Astrocyte (in vitro differentiated cells and primary cell): Measurements from ENCODE around the gene OR52M1. TPM values are rescaled to one million over a fixed set of nuclear protein-coding genes. Genes with fewer than 3 reads are reported as not detected.

Source experiments
- DNase-seq: peaks from one replicate; pipeline ENCODE4 v3.0.0-alpha.2; 2010; ENCODE audit warnings: low read depth
- FAIRE-seq: peaks from 2 replicates; lab custom pipeline; 2011; peaks lifted over from hg19 to GRCh38; lab: Jason Lieb, UNC
- H2AFZ ChIP-seq: 2 replicates; pipeline ENCODE4 v1.6.0; 2012; ENCODE audit warnings: low read depth, low read length, inconsistent platforms
- H3K27ac ChIP-seq: 2 replicates; pipeline ENCODE4 v1.5.1; 2011; ENCODE audit warnings: low read depth, low read length, inconsistent platforms
- H3K27me3 ChIP-seq: 2 replicates; pipeline ENCODE4 v1.6.0; 2011; ENCODE audit warnings: low read length, inconsistent platforms; ENCODE audit not compliant: insufficient read depth
- H3K36me3 ChIP-seq: 2 replicates; pipeline ENCODE4 v1.5.1; 2011; ENCODE audit warnings: low read length, inconsistent platforms; ENCODE audit not compliant: insufficient read depth
- H3K4me1 ChIP-seq: 2 replicates; pipeline ENCODE4 v1.5.1; 2011; ENCODE audit warnings: low read length, inconsistent platforms; ENCODE audit not compliant: insufficient read depth
- H3K4me2 ChIP-seq: 2 replicates; pipeline ENCODE4 v1.6.0; 2012; ENCODE audit warnings: low read length, inconsistent platforms
- H3K4me3 ChIP-seq: 2 replicates; pipeline ENCODE4 v1.5.1; 2011; ENCODE audit warnings: low read depth, mild to moderate bottlenecking, low read length, inconsistent platforms; ENCODE audit not compliant: insufficient read depth
- H3K79me2 ChIP-seq: 2 replicates; pipeline ENCODE4 v1.6.0; 2012; ENCODE audit warnings: mild to moderate bottlenecking, low read length, inconsistent platforms; ENCODE audit not compliant: insufficient read depth
- H3K9ac ChIP-seq: 2 replicates; pipeline ENCODE4 v1.6.0; 2012; ENCODE audit warnings: mild to moderate bottlenecking, low read length, inconsistent platforms
- H3K9me3 ChIP-seq: 2 replicates; pipeline ENCODE4 v1.5.1; 2012; ENCODE audit warnings: low read depth, mild to moderate bottlenecking, low read length, inconsistent platforms; ENCODE audit not compliant: insufficient read depth
- H4K20me1 ChIP-seq: 2 replicates; pipeline ENCODE4 v1.6.0; 2012; ENCODE audit warnings: low read length, inconsistent platforms; ENCODE audit not compliant: insufficient read depth
- H3K27ac Mint-ChIP-seq: one replicate; pipeline ENCODE4 v1.8.0; 2021; ENCODE audit warnings: mild to moderate bottlenecking, mixed read lengths; ENCODE audit not compliant: unreplicated experiment
- H3K27me3 Mint-ChIP-seq: one replicate; pipeline ENCODE4 v1.8.0; 2021; ENCODE audit warnings: low read depth, mixed read lengths; ENCODE audit not compliant: unreplicated experiment
- H3K36me3 Mint-ChIP-seq: one replicate; pipeline ENCODE4 v1.8.0; 2021; ENCODE audit warnings: low read depth, mixed read lengths; ENCODE audit not compliant: unreplicated experiment
- H3K4me1 Mint-ChIP-seq: one replicate; pipeline ENCODE4 v1.8.0; 2021; ENCODE audit warnings: low read depth, mixed read lengths; ENCODE audit not compliant: unreplicated experiment
- H3K4me3 Mint-ChIP-seq: one replicate; pipeline ENCODE4 v1.8.0; 2021; ENCODE audit warnings: mild to moderate bottlenecking, moderate library complexity, mixed read lengths; ENCODE audit not compliant: unreplicated experiment
- H3K9me3 Mint-ChIP-seq: one replicate; pipeline ENCODE4 v1.8.0; 2021; ENCODE audit warnings: mild to moderate bottlenecking, mixed read lengths; ENCODE audit not compliant: unreplicated experiment
- EZH2 ChIP-seq: IDR thresholded peaks from 2 replicates; pipeline ENCODE4 v1.6.1; 2012; ENCODE audit warnings: mild to moderate bottlenecking, low read length, inconsistent platforms; ENCODE audit not compliant: insufficient read depth
- total RNA-seq: library from RNA; stranded (reverse); gene quantifications from 2 replicates; pipeline ENCODE4 v1.2.1, GENCODE V29; 2021
- TF ChIP-seq, protein P1 (sequence below): IDR thresholded peaks from 2 replicates; pipeline ENCODE4 v1.5.1; 2011; ENCODE audit warnings: low read depth, mild to moderate bottlenecking, inconsistent platforms, low read length, moderate library complexity; ENCODE audit not compliant: insufficient read depth

OR52M1 gene
- total RNA-seq, 1 donor from 2014 or later = not detected

DNA sequence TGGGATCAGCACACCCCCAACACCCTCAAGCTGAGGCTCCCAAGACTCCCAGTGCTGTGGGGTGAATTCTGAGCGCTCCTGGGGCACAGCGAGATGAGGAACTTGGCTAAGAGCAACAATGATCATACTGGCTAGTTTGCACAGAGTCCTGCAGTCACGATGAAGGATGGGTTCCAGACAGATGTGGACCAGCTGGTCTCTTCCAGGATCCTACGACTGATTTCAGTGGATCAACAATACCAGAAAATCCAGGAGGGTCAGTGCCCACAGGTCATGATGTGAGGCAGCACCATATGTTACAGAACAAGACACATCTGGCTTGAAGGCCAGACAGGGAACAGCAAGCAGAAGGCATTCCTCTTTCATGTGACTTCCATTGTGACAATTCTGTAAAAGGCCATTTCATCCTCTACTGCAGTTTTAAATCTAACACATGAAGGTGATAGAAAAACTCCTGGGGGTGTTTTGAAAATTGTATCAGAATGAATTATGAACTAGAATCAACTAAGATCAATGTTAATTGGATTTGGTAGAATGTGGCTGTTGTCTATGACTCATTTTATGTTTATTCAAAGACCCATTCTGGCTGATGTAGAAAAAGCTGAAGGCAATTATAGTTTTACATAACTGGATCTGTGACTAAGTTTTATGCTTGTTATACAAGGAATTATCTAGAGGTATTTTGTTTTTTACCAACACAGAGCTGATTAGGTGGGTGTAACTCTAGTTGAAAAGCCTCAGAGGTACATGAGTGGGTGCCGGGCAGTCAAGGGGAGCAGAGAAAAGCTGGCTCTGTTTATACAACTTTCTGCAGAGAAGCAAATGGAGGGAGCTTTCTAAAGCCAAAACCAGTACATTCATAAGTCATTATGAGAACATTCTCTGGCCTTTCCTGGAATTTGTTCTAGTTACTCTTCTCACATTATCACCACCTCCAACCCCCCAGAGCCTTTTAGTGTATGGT lies 33.4 kb upstream of the OR52M1 start:
- H3K36me3 ChIP-seq = no peaks in the 10 kb centered on the region
- Mint-ChIP-seq H3K27me3 (peaks cover 7% of the 10 kb centered on the region), H3K27ac (no peak overlapping the region), H3K4me1 (no peaks in the 10 kb centered on the region), H3K36me3 (no peaks in the 10 kb centered on the region), H3K4me3 (no peak overlapping the region), H3K9me3 (peaks cover 2% of the 10 kb centered on the region)
- H3K27ac ChIP-seq = no peak overlapping the region
- peaks cover 4% of the 10 kb centered on the region for H3K9me3 ChIP-seq
- no peaks in the 10 kb centered on the region for H3K79me2 ChIP-seq
- H3K27me3 ChIP-seq = no peaks in the 10 kb centered on the region
- TF ChIP-seq EZH2 = no peak
- TF ChIP-seq, protein P1, sequence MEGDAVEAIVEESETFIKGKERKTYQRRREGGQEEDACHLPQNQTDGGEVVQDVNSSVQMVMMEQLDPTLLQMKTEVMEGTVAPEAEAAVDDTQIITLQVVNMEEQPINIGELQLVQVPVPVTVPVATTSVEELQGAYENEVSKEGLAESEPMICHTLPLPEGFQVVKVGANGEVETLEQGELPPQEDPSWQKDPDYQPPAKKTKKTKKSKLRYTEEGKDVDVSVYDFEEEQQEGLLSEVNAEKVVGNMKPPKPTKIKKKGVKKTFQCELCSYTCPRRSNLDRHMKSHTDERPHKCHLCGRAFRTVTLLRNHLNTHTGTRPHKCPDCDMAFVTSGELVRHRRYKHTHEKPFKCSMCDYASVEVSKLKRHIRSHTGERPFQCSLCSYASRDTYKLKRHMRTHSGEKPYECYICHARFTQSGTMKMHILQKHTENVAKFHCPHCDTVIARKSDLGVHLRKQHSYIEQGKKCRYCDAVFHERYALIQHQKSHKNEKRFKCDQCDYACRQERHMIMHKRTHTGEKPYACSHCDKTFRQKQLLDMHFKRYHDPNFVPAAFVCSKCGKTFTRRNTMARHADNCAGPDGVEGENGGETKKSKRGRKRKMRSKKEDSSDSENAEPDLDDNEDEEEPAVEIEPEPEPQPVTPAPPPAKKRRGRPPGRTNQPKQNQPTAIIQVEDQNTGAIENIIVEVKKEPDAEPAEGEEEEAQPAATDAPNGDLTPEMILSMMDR = no peak
- no peak overlapping the region for H2AFZ ChIP-seq
- no peaks in the 10 kb centered on the region for H4K20me1 ChIP-seq
- FAIRE-seq (no peak), DNase-seq (no peak)
- H3K4me2 ChIP-seq = no peak overlapping the region
- no peak overlapping the region for H3K4me3 ChIP-seq
- H3K9ac ChIP-seq = no peak overlapping the region
- H3K4me1 ChIP-seq = no peaks in the 10 kb centered on the region

DNA sequence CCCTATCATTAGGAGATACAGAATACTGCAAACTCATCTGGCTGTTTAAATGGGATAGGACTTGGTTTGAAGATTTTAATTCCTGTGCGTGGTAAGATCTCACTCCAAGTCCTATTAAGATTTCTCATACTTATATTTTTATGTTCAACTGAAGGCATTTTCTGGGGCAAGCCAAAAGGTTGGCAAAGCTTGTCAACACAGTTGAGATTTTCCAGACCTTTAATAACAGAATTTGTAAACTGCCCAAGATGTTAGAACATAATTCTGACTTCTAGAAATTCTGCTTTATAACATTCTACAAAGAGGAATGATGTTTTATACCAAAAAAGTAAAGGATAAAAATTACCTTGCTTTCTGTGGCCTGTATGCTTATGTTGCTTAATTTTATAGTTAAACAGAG lies 30.8 kb upstream of the OR52M1 start:
- Mint-ChIP-seq H3K4me3 (no peak overlapping the region), H3K4me1 (no peaks in the 10 kb centered on the region), H3K27me3 (peaks cover 10% of the 10 kb centered on the region), H3K36me3 (no peaks in the 10 kb centered on the region), H3K9me3 (no peaks in the 10 kb centered on the region), H3K27ac (no peak overlapping the region)
- H3K4me1 ChIP-seq = no peaks in the 10 kb centered on the region
- no peaks in the 10 kb centered on the region for H3K27me3 ChIP-seq
- H3K79me2 ChIP-seq = no peaks in the 10 kb centered on the region
- H3K9me3 ChIP-seq = peaks cover 4% of the 10 kb centered on the region
- H3K9ac ChIP-seq = no peak overlapping the region
- no peak overlapping the region for H3K4me3 ChIP-seq
- no peaks in the 10 kb centered on the region for H4K20me1 ChIP-seq
- H3K4me2 ChIP-seq = no peak overlapping the region
- TF ChIP-seq EZH2 = no peak
- TF ChIP-seq, protein P1 = no peak
- no peak for DNase-seq
- H3K36me3 ChIP-seq = no peaks in the 10 kb centered on the region
- no peak for FAIRE-seq
- H3K27ac ChIP-seq = no peak overlapping the region
- no peak overlapping the region for H2AFZ ChIP-seq

DNA sequence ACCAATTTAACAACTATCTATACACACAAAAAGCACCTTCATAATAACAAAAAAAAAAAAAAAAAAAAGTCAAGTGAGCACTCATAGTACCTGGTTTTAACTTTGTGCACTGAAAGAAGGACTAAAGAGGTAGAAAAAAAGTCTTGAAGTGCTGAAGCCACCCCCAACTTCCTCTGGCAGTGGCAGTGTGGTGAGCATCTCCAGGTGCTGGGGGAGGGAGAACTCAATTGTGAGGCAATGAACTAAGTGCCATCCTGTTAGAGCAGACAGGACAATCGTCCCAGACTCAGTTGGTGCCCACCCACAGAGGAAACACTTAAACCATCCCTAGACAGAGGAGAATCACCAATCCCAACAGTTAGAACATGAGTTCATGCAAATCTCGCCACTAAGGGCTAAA lies 22.7 kb upstream of the OR52M1 start:
- H3K27ac Mint-ChIP-seq = no peak overlapping the region
- Histone ChIP-seq H3K27me3 (no peaks in the 10 kb centered on the region), H2AFZ (no peak overlapping the region), H3K9me3 (no peaks in the 10 kb centered on the region), H3K4me3 (no peak overlapping the region), H3K79me2 (no peaks in the 10 kb centered on the region), H3K9ac (no peak overlapping the region), H3K36me3 (no peaks in the 10 kb centered on the region), H4K20me1 (no peaks in the 10 kb centered on the region), H3K4me1 (no peaks in the 10 kb centered on the region), H3K4me2 (no peak overlapping the region), H3K27ac (no peak overlapping the region)
- peaks cover 5% of the 10 kb centered on the region for H3K4me1 Mint-ChIP-seq
- no peaks in the 10 kb centered on the region for H3K9me3 Mint-ChIP-seq
- peaks cover 6% of the 10 kb centered on the region for H3K27me3 Mint-ChIP-seq
- FAIRE-seq (no peak), DNase-seq (no peak)
- no peak for TF ChIP-seq EZH2
- TF ChIP-seq, protein P1 = no peak
- H3K4me3 Mint-ChIP-seq = no peak overlapping the region
- H3K36me3 Mint-ChIP-seq = no peaks in the 10 kb centered on the region
